HuH-7.5 (cell line): ENCODE data around the gene DIABLO.
"Not testable (repeated sequence)": the region's sequence is repeated elsewhere in the genome, so short reads cannot be mapped to it uniquely, and the experiment has no call there.

Experiments
- DNase-seq: peaks from one replicate; pipeline ENCODE4 v3.0.0; 2011; ENCODE audit warnings: low spot score

Gene DIABLO

DNA sequence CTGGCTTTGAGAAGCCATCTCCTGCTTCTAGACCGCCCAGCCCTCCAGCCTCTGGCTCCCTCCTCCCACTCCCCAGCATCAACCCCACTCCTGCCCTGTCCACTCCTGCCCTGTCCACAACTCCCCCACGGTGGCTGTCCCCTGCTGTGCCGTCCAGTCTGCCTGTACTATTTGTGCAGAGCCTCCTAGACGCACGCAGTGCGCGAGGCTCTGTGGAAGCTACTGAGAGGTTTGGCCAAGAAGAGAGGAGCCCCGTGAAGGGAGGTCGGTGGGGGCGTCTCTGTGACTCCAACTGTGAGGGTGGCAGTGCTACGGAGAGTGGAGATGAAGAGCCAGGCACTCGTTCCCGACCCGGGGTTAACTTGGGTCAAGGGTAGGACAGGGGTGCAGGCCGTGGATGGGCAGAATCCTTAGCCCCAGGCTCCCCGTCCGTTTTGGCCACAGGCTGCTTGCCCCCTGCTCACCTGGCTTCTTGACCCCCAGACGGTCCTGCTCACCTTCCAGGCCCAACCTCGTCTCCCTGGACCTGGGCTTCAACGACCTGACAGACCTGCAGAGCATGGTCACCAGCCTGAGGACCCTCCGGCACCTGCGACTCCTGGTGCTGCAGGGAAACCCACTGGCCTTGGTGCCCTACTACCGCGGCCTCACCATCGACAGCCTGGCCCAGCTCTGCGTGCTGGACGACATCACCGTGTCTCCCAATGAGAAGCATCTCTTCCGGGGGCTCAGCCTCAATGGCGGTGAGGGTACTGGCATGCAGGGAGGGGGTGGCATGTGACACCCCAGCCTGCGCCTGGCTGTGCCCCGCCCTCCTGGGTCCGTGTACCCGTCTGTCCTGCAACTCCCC lies 36.0 kb downstream of the DIABLO start:
- no peak for DNase-seq

DNA sequence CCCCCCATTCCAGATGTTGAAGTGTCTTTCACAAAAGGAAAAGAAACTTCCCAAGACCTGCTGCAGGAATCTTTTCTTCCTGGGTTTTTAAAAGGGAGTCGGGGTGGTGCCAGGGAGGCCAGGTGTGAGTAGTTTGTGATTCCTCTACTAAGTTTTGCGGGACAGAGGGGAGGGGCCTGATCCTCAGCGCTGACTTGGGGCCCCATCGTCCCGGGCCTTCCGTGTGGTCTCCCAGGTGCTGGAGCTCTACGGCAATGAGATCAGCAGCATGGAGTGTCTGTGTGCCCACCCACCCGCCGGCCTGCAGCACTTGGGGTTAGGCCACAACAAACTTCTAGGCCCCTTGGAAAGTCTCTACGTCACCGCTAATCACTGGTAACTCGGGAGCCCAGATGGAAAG lies 38.4 kb downstream of the DIABLO start:
- no peak for DNase-seq

DNA sequence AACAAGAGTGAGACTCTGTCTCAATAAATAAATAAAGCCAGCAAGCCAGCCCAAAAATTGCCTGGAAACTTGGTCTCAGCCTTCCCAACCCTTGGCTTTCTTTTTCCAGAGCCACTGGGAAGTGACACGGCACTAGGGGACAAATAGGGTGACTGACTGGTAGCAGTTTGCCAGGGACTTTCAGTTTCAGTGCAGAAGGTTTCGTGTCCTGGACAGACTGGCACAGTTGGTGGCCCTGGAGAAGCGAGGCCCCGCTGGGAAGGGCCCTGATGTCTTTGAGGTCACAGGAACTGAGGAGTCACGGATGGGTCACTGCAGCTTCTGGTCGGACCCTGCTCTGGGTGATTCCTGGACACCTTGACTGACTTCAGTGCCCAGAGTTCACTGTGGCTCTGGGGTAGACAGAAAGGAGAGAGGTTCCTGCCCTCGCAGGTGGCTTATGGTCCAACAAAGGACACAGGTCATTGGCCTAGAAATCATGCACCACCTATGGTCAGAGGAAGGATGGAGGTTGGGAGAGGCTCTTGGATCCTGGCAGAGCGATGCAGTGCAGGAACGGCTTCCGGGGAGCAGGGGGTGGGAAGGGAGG lies 40.3 kb downstream of the DIABLO start:
- DNase-seq = no peak

DNA sequence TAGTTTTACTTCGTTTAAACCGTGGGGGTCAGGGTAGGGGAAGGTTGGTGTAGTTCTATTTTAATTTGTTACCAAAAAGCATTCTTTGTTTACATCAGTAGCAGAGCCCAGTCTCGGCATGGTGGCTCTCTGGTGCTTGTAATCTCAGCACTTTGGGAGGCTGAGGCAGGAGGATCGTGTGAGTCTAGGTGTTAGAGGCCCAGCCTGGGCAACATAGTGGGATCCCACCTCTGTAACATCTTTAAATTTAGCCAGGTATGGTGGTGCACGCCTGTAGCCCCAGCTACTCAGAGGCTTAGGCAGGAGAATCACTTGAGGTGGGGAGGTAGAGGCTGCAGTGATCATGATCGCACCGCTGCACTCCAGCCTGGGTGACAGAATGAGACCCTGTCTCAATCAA lies 40.8 kb downstream of the DIABLO start:
- DNase-seq = no peak

DNA sequence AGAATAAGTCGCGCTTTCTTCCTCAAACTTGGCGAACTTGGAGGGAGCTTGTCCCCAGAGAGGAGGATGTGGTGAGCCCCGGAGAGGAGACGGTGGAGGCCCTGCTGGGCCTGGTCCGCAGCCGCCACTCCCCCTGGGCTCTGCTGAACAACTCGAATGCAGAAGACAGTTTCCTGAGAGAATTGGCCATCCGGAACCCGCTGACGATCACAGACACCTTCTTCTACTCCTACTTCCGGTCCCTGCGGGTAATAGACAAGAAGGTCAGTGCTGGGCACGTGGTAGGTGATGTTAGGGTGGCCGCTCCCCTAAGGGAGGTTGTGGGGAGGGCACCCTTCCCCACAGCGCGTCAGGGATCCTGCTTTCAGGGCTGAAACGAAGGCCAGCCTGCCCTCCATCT lies 41.3 kb downstream of the DIABLO start:
- no peak for DNase-seq

DNA sequence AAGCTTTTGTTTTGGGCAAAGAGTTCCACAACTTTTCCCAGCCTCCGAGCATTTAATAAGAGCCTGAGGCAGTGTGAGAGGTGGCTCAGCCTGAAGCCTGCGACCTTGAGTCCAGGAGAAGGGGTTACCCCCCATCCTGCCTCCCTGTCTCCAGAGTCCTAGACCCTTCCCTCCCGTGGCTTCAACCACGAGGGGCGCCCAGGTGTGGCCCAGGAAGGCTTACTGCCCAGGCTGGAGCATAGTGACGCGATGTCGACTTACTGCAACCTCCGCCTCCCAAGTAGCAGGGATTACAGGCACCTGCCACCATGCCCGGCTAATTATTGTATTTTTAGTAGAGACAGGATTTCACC lies 42.3 kb downstream of the DIABLO start:
- DNase-seq = no peak

DNA sequence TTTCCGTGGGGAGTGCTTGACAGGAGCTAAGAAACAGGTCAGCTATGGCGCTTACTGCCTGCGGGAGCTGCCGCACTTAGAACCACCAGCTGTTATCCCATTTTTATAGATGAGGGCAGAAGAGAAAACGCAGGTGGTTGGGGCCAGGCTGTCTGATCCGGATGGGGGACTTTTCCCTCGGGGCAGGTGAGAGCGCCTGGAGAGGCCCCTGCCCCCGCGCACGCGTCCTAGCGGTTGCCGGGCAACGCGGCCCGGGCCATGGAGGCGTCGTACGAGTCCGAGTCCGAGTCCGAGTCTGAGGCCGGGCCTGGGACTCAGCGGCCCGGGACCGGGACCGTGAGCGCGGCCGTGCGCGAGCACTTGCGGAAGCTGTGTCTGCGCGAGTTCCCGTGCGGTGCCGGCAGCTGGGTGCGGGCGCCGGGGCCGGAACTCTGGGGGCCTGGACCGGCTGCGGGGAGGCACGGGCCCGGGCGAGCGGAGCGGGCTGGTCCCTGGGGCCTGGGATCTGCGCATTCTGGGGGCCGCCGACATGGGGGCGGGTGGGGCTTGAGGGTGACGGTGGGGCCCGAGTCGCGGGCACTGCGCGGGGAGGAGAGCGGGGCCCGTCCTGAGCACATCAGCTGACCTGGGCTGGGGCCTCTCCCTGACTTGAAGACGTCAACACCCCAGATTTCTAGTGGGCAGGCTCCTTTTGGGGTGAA lies 42.8 kb downstream of the DIABLO start, which contains the start of gene LRRC43:
LRRC43 (plus strand) TSS at position 237 of the 701 bp plus-strand sequence; CDS start at position 259, 22 bp downstream.
- no peak for DNase-seq

DNA sequence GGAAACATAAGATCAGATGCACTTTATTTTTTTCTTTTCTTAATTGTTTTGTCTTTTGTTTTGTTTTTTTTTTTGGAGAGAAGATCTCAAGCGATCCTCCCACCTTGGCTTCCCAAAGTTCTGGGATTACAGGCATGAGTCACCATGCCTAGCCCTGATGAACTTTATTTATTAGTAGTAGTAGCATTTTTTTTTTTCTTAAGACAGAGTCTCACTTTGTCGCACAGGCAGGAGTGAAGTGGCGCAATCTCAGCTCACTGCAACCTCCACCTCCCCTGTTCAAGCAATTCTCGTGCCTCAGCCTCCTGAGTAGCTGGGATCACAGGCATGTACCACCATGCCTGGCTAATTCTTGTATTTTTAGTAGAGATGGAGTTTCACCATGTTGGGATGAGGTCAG lies 49.4 kb downstream of the DIABLO start:
- DNase-seq = not testable (repeated sequence)

DNA sequence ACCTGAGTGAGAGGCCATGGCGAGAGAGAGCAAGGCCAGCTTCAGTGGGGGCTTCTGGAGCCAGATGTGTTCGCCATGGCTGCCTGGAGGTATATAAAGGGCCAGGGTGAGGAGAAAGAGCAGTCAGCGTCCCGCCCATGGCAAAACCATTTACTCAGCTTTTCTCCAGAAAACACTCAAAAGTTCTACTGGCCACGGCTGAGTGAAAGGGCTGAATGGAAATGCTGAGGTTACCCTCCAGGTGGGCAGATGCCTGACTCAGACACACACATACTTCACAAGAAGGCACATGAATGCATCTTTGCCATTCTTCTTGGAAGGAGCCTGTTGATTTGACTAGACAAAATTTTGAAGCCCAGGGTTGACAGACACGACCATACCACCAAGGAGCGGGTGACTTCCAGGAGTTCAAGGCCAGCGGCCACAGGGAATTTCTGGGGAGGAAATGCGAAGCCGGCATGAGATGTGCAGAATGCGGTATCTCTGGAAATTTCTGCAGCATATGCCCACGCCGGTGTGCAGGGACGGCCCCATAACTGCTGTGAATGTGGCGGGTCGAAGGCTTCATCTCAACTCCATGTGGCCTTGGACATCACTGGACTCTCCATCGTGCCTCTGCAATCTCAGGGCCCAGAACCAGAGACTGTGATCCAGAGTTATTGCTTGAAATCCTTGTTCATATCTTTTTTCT lies 51.6 kb downstream of the DIABLO start, which contains the start of gene IL31:
IL31 (minus strand) TSS at position 67 of the 691 bp plus-strand sequence; CDS start at position 18, 49 bp downstream.
- DNase-seq = no peak

DNA sequence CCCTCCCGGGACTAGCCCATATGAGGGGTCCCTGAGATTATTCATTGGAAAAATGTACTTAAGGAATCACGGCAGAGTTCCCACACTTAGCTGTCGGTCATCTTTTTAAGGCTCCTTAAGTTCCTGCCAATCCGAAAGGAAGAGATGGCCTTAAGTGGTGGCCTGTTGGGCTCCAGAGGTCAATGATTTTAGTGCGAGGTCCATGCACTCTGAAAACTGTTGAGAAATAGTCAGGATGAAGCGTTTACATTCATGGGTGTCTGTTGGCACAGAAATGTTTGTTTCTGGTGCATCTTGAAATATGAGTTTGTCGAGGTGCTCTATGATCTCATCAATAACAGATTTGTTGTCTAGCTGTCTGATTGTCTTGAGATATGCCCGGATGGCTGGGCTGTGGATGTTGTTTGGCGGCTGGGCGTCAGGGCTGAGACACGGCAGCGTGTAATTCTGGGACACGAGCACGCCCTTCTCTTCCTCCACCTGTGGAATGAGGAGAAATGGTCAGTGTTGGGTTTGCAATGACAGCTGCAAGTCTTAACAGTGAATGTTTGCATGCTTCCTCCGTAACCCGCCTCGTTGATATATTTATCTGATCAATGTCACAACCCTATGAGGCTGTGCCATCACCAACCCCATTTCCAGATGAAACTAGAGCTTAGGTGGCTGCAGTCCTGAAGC lies 53.5 kb downstream of the DIABLO start:
- DNase-seq = no peak

DNA sequence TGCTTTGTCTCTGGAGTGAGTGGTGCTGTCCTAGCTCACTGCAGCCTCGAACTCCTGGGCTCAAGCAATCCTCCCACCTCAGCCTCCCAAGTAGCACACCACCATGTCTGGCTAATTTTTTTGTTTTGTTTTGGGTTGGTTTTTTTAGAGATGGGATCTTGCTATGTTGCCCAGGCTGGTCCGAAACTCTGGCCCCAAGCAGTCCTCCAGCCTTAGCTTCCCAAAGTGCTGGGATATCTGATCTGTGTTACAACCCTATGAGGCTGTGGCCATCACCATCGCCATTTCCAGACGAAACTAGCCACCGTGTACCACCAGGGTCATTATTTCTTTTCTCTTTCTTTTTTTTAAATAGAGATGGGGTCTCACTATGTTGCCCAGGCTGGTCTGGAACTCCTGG lies 54.5 kb downstream of the DIABLO start:
- no peak for DNase-seq

DNA sequence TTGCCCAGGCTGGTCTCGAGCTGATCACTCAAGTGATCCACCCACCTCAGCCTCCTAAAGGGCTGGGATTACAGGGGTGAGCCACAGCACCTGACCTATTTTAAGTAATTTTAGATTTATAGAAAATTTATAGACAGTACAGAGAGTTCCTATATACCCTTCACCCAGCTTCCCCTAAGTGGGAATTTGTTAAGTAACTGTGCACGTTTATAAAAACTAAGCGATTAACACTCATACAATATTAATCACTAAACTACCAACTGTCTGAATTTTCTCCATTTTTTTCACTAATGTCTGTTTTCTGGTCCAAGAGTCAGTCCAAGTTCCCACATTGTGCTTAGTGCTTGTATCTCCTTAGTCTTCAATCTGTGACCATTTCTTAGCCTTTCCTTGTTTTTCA lies 57.4 kb downstream of the DIABLO start:
- DNase-seq = no peak

DNA sequence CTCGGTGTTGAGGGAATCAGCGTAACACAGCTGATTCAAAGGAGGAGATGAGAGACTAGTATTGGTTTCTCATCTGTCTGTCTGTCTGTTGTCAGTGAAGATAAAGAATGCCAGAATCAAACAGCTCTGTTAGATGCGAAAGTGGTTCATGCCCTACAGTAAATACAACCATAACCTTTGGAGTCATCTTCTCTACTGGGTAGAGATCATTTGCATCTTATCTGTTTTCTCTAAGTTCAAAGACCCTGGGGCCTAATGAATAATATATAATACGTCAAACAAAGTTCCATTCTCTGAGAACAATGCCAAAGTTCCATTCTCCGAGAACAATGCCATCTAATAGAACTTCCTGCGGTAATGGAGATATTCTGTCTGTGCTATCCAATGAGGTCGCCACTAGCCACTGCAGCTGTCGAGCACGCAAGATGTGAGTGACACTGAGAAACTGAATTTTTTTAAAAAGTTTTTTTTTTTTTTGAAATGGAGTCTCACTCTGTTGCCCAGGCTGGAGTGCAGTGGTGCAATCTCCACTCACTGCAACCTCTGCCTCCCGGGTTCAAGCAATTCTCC lies 58.4 kb downstream of the DIABLO start:
- no peak for DNase-seq

DNA sequence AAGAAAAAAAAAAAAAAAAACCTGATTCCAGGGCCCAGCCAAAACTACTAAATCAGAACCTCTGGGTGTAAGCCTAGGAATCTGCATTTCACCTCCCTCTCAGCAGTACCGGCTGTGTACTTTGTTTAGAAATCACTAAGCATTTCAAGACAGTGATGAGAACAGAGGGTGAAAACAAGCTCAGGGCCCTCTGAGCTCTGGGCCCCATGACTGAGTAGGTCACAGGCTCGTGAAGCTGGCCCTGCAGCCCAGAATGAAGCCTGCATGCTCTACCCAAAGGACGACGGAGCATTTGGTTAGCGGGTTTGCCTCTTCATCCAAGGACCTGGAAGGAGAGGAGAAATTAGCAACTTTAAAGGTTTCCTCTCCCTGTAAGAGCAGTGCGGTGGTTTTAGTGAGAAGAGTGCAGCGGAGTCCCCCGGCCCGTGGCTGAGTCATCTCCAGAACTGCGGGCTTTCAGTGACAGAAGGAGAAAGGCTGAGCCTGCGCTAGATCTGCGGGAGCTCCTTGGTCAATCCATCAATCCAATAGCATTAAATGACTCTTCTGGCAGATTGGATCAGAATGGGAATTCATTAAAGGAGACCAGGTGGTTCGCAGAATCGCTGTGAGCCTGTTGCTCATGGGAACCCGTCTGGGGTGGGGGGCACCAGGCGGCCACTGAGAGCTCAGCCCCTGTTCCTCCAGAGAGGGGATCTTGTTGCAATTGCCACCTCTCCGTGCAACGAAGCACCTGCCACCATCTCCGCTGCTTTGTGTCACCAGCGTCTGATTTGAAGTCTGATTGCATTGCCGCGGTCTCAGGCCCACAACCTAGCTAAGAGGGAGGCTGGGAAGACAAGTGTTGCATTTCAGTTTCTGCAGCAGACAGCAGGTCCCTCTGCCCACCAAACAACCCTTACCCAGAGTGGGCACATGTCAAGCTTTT lies 59.2 kb downstream of the DIABLO start:
- DNase-seq = no peak

DNA sequence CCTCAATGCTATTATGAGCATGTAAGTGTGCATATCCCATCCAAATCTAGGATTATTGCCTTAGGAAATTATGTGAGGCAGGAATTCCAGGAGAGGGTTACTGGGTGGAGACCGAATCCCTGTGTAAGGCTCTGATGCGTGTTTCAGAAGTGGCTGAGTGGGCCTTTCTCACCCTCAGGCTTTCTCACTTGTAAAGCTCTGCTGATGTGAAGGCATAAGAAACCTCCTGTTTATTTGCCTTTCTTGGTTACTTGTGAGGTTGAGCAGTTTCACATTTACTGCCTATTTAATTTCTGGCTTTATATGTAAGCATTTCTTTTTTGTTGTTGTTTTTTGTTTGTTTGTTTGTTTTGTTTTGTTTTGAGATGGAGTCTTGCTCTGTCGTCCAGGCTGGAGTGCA lies 62.9 kb downstream of the DIABLO start:
- no peak for DNase-seq

DNA sequence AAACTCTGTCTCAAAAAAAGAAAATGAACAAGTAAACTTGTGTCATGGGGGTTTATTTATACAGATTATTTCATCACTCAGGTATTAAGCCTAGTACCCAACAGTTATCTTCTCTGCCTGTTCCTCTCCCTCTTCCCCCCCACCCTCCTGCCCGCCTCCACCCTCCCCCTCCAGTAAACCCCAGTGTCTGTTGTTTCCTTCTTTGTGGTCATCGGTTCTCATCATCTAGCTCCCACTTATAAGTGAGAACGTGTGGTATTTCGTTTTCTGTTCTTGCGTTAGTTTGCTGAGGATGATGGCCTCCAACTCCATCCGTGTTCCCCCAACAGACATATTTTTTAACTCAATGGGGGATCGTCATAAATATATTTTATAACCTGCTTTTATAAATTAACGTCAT lies 64.2 kb downstream of the DIABLO start:
- DNase-seq = no peak

DNA sequence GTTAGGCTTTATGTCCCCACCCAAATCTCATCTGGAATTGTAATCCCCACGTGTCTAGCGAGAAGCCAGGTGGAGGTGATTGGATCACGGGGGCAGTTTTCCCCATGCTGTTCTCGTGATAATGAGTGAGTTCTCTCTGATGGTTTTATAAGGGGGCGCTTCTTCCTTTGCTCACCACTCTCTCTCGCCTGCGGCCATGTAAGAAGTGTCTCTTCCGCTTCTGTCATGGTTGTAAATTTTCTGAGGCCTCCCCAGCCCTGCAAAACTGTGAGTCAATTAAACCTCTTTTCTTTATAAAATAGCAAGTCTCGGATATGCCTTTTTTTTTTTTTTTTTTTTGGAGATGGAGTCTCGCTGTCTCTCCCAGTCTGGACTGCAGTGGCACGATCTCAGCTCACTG lies 65.1 kb downstream of the DIABLO start:
- DNase-seq = no peak

DNA sequence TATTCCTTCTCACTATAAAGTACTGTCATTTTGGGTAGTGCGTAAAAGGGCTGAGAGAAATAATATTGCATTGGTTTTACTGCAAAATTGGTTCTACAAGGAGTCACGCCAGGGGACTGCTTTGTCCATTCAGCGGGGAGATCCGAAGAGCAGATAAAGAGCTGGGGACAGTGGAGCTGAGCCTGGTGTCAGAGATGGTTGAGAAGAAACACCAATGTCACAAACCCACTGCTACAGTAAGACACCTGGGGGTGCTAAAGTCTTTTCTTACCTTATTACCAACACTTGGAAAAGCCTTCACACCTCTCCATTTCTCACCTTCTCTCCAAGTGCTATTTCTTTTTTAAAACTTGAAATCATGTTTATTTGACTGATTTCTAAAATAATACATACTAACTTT lies 66.0 kb downstream of the DIABLO start:
- no peak for DNase-seq

DNA sequence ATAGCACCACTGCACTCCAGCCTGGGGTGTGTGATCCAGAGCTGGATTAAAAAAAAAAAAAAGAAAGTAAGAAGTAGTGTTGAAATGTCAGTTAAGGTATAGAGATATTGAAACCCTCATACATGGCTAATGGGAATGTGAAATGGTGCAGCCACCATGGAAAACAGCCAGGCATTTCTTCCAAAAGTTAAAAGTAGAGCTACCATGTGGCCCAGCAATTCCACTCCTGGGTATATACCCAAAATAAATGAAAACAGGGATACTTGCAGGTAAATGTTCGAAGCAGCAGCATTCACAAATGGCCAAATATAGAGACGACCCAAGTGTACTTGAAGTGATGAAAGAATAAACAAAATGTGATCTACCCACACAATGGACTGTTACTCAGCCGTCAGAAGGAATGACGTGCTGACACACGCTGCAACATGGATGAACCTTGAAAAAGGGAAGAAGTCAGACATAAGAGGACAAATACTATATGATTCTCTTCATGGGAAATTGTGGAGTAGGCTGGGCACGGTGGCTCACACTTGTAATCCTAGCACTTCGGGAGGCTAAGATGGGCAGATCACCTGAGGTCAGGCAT lies 67.1 kb downstream of the DIABLO start:
- DNase-seq = no peak
